ENCODE measurements around the gene ARHGAP9.
"Not testable (repeated sequence)": the region's sequence is repeated elsewhere in the genome, so short reads cannot be mapped to it uniquely, and the experiment has no call there.

Gene ARHGAP9

DNA sequence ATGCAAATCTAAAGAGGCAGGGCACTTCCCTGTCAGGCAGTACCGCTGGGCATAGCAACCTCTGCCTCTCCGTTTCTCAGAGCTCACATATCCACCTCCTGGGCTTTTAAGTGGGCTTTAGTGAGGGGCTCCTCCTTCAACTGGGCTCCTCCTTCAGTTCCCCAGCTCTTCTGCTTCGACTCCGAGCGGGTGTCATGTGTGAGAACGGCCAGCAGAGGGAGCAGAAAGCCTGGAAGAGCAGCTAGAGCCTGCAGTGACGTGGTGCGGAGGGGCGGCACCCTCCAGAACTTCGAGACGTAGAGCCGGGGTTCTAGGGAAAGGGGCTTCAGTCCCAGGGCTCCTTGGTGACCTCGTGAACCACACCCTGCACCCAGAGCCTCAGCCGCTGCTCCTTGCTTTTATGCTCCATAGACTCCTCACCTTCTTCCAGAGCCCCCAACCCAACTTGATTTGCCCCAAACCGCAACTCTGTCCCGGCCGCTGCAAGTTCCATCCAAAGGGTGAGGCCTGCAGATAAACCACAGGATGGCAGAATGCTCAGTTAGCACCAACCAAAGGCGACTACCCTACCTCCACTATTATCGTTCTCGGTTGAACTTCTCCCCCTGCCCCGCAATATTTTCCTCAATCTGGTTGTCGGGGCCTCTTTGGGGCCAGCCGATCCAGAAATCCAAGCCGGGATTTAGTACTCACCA is 20.5 kb downstream of the ARHGAP9 start:
- DNase-seq (ENCODE audit: low read depth, low spot score): peak; percentile 98

DNA sequence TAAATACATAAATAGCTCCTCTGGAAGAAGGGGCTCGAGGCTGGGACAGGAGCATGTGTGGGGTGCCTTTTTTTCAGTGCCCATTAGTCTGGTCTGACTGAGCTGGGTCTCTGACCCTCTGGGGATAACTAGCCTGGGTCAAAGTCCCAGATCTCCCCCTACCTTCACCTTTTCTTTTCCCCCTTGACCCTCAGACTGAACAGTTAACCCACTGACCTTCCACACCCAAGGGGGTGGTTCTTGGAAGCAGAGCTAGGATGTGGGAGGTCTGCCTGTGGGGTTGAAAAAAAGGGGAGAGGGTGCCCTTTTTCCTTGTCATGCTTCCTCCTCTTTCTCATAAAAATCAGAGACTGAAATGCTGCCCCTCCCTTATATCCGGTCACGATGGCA is 21.0 kb downstream of the ARHGAP9 start:
- no peak for DNase-seq (ENCODE audit: low read depth, low spot score)

DNA sequence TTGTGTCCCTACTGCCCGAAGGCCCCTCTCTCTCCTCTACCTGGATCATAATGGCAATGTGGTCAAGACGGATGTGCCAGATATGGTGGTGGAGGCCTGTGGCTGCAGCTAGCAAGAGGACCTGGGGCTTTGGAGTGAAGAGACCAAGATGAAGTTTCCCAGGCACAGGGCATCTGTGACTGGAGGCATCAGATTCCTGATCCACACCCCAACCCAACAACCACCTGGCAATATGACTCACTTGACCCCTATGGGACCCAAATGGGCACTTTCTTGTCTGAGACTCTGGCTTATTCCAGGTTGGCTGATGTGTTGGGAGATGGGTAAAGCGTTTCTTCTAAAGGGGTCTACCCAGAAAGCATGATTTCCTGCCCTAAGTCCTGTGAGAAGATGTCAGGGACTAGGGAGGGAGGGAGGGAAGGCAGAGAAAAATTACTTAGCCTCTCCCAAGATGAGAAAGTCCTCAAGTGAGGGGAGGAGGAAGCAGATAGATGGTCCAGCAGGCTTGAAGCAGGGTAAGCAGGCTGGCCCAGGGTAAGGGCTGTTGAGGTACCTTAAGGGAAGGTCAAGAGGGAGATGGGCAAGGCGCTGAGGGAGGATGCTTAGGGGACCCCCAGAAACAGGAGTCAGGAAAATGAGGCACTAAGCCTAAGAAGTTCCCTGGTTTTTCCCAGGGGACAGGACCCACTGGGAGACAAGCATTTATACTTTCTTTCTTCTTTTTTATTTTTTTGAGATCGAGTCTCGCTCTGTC is 22.8 kb downstream of the ARHGAP9 start:
- no peak for DNase-seq (ENCODE audit: low read depth, low spot score)

DNA sequence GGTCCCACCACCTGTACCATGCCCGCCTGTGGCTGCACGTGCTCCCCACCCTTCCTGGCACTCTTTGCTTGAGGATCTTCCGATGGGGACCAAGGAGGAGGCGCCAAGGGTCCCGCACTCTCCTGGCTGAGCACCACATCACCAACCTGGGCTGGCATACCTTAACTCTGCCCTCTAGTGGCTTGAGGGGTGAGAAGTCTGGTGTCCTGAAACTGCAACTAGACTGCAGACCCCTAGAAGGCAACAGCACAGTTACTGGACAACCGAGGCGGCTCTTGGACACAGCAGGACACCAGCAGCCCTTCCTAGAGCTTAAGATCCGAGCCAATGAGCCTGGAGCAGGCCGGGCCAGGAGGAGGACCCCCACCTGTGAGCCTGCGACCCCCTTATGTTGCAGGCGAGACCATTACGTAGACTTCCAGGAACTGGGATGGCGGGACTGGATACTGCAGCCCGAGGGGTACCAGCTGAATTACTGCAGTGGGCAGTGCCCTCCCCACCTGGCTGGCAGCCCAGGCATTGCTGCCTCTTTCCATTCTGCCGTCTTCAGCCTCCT is 23.4 kb downstream of the ARHGAP9 start:
- DNase-seq (ENCODE audit: low read depth, low spot score): peak; percentile 63

DNA sequence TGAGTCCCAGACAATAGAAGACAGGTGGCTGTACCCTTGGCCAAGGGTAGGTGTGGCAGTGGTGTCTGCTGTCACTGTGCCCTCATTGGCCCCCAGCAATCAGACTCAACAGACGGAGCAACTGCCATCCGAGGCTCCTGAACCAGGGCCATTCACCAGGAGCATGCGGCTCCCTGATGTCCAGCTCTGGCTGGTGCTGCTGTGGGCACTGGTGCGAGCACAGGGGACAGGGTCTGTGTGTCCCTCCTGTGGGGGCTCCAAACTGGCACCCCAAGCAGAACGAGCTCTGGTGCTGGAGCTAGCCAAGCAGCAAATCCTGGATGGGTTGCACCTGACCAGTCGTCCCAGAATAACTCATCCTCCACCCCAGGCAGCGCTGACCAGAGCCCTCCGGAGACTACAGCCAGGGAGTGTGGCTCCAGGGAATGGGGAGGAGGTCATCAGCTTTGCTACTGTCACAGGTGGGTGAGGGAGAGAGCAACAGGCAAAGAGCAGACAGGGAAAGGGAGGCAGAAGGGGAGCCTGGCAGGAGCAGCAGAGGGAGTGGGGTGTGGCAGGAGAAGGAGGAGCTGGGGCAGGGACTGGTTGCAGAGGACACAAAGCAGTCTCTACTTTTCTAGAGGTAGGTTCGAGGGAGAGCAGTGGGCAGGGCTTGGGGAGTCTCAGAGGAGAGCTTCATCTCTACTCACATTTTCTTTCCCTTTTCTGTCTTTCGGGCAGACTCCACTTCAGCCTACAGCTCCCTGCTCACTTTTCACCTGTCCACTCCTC is 24.1 kb downstream of the ARHGAP9 start:
- DNase-seq (ENCODE audit: low read depth, low spot score): no peak

DNA sequence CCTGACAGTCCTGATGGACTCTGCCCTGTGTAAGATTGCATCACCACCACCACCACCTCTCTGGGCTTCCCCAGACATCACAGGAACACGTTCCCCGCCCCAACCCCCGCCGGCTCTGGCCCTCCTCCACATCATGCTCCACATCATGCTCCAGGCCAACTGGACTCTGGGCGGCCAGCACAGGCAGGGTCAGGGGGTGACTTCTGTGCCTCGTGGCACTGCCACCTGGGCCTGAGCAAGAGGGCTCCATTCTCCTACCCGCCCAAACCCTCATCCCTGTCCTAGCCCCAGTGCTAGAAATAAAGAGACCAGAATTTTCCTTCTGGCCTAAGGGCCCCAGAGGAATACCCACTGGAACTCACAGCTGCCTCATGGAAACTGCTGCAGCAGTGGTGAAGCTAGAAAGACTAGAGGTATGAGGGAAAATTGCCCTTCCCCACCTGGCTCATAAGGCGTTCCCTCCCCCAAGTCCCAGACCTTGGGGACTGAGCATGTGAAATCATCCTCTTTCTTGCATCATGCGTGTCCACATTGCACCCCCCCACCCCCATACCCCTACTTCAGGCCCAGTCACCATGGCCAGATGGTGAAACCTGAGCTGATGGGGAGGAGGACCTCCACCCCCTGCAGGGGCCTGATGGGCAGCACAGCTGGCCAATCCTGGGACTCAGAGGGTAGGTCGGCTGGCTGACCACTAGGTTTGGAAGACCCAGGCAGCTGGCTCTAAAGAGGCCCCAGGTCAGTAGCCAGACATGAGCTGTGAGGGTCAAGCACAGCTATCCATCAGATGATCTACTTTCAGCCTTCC is 24.9 kb downstream of the ARHGAP9 start, which contains the start of gene INHBE:
TSS of gene INHBE (plus strand) at position 742 of the 808 bp plus-strand sequence. CDS start 230 bp downstream, outside the sequence.
- peak; percentile 49 for DNase-seq (ENCODE audit: low read depth, low spot score)

DNA sequence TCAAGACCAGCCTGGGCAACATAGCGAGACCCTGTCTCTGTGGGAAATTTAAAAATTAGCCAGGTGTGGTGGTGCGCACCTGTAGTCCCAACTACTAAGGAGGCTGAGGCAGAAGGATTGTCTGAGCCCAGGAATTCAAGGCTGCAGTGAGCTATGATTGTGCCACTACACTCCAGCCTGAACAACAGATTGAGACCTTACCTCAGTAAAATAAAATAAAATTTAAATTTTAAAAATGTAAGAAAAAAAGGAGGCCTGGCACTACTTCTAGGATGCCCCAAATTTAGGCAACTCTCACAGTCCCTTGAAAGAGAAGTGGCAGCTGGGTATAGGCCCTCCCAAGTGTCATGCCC is 25.5 kb downstream of the ARHGAP9 start:
- no peak for DNase-seq (ENCODE audit: low read depth, low spot score)

DNA sequence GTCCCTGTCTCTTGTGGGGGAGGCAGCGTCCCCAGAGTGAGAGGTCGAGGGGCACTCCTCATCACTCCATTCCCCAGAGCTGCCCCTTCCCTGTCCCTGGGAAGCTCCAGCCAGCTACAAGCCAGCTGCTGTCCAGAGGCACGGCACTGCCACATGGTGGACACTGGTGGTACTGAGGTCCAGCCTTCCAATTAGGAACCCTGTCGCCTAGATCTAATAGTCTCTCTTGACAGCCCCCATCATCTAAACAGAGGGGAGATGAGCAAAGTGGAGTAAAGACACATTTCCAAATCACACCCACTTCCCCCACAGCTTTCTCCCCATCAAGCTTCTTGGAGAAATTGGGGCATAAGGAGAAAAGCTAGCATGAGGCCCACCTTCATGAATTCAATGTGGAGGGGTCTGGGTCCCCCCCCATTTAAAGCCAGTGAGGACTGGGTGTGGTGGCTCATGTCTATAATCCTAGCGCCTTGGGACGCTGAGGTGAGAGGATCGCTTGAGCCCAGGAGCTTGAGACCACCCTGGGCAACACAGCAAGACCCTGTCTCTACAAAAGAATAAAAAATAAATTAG is 26.6 kb downstream of the ARHGAP9 start:
- peak; percentile 88 for DNase-seq (ENCODE audit: low read depth, low spot score)

DNA sequence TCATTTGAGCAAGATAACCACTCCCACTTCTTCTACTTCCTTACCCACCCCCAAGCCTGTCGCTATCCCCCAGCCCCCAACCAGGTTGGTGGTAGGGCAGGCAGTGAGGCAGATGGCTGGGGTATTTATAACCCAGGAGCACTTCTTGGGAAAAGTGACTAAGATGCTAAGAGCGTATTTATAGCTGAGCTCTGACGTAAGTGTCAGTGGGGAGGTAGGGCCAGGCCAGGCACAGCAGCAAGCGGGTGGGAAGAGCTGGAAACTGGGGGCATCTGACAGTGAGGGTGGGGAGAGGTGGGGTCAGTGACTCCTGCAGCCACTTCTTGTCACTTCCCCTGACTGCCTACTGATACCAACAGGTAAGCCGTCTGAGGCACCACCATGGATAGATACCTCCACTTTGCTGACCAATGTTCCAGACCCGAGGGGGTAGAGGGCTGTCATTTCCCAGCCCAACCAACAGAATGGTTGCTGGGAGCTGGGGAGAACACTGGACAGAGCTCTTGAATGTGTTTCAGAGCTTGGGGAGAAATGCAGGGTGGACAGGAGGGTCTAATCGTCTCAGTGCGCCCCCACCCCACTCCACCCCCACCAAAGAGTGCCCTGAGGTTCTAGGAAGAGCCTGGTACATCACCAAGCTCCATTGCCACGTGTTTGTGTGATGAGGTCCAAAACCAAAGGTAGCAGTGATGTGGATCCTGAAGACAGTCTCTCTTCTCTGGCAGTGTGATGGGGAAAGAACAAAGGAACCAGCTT is 27.3 kb downstream of the ARHGAP9 start:
- peak; percentile 69 for DNase-seq (ENCODE audit: low read depth, low spot score)

DNA sequence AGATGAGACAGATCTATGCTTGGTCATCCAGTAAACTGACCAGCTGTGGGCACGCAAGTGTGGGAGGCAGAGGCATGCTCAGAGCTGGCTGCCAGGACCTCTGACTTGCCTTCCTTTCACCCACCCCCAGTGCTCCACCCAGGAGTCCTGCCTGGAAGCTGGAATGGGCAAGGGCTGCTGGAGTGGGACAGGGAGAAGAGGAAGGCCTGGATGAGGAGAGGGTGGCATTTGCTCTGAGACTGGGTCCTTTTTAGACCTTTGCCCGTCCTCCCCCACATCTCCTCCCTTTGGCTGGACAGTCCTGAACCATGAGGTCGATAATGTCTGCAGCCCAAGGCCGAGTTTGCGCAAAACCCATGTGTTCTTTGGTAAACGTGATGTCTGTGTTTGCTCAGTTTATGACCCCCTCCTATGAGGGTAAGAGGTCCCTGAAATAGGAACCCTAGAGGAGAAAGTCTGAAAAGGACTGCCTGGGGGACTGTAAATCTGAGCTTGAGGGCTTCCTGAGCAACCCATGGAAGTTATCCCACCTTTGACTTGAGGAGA is 28.4 kb downstream of the ARHGAP9 start:
- DNase-seq (ENCODE audit: low read depth, low spot score): no peak

DNA sequence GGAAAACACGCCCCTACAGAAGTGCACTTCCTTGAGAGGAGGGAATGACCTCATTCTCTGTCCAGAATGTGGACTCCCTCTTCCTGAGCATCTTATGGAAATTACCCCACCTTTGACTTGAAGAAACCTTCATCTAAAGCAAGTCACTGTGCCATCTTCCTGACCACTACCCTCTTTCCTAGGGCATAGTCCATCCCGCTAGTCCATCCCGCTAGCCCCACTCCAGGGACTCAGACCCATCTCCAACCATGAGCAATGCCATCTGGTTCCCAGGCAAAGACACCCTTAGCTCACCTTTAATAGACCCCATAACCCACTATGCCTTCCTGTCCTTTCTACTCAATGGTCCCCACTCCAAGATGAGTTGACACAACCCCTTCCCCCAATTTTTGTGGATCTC is 29.6 kb downstream of the ARHGAP9 start:
- DNase-seq (ENCODE audit: low read depth, low spot score): no peak

DNA sequence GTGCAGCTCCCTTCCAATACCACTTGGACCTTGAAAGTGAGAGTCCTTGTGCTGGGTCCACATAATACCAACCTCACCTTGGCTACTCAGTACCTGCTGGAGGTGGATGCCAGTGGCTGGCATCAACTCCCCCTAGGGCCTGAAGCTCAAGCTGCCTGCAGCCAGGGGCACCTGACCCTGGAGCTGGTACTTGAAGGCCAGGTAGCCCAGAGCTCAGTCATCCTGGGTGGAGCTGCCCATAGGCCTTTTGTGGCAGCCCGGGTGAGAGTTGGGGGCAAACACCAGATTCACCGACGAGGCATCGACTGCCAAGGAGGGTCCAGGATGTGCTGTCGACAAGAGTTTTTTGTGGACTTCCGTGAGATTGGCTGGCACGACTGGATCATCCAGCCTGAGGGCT is 30.3 kb downstream of the ARHGAP9 start:
- DNase-seq (ENCODE audit: low read depth, low spot score): no peak

DNA sequence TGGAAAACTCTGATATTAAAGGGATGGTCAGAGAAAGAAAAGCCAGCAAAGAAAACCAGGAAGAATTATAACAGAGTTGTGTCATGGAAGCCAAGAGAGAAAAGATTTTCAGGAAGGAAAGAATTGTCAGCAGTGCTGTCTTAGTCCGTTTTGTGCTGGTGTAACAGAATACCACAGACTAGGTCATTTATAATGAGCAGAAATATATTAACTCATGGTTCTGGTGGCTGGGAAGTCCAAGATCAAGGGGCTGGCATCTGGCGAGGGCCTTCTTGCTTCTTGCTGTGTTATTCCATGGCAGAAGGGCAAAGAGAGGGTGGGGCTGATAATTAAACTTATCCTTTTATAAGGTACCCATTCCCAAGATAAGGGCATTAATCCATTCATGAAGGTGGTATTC is 31.0 kb downstream of the ARHGAP9 start:
- no peak for DNase-seq (ENCODE audit: low read depth, low spot score)

DNA sequence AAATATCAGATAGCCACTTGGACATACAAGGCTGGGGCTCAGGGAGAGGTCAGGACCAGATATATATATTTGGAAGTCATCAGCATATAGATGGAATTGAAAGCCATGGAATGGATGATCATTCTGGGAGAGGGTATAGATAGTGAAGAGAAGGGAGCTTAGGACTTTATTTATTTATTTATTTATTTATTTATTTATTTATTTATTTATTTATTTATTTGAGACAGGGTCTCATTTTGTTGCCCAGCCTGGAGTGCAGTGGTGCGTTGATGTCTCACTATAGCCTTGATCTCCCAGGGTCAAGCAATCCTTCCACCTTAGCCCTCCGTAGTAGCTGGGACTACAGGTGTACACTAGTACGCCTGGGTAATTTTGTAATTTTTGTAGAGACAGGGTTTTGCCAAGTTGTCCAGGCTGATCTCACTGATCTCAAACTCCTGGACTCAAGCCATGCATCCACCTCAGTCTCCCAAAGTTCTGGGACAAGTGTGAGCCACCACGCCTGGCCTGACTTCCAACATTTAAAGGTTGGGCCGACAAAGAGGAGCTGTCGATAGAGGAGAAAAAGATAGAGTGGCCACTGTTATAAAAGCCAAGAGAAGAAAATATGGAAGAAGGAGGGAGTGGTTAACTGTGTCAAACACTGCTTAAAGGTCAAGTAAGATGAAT is 33.2 kb downstream of the ARHGAP9 start:
- no peak for DNase-seq (ENCODE audit: low read depth, low spot score)

DNA sequence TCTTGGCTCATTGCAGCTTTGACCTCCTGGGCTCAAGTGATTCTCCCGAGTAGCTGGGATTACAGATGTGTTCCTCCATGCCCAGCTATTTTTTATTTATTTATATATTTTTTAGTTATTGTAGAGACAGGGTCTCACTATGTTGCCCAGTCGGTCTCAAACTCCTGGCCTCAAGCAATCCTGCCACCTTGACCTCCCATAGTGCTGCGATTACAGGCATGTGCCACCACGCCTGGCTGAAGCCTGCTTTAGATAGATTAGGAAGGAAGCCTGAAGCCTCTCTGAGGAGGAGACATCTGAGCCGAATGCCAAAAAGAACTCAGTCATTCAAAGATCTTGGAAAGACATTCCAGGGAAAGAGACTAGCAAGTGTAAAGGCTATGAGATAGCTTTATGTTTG is 34.9 kb downstream of the ARHGAP9 start:
- DNase-seq (ENCODE audit: low read depth, low spot score): no peak

DNA sequence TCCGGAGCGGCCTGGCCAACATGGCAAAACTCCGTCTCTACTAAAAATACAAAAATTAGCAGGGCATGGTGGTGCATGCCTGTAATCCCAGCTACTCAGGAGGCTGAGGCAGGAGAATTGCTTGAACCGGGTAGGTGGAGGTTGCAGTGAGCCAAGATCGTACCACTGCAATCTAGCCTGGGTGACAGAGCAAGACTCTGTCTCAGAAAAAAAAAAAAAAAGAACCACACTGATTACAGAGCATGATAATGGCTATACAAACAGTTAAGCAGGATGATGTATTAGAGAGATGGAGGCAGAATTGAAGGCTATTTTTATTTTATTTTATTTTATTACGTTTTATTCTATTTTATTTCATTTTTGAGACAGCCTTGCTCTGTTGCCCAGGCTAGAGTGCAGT is 35.3 kb downstream of the ARHGAP9 start:
- DNase-seq (ENCODE audit: low read depth, low spot score): not testable (repeated sequence)

DNA sequence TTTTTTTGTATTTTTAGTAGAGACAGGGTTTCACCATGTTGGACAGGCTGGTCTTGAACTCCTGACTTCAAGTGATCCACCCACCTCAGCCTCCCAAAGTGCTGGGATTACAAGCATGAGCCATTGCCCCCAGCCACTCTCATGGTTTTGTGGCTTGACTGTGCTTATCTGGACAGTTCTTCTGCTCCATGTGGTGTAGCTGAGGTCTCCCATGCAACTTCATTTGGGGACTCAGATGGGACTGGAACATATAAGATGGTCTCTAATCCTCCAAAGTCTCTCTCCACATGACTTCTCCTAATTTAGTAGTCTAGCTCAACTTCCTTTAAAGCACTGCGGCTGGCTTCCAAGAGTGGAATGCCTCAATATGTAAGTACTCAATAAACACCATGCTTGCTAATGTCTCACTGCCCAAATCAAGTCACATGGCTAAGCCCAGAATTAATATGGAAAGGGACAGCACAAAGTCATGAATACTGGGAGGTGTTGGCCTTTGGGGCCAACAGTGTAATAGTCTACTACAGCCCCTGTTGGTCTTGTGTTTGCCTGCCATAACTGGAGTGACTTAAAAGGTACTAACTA is 37.7 kb downstream of the ARHGAP9 start:
- no peak for DNase-seq (ENCODE audit: low read depth, low spot score)

DNA sequence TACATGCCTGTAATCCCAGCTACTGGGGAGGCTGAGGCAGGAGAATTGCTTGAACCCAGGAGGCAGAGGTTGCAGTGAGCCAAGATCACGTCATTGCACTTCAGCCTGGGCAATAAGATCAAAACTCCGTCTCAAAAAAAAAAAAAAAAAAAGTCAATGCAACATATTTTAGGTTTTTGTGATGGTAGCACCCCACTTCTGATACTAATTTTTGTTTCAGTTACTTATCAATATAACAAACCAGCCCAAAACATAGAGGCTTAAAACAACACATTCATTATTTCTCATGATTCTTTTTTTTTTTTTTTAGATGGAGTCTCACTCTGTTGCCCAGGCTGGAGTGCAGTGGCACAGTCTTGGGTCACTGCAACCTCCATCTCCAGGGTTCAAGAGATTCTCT is 38.3 kb downstream of the ARHGAP9 start:
- DNase-seq (ENCODE audit: low read depth, low spot score): not testable (repeated sequence)

DNA sequence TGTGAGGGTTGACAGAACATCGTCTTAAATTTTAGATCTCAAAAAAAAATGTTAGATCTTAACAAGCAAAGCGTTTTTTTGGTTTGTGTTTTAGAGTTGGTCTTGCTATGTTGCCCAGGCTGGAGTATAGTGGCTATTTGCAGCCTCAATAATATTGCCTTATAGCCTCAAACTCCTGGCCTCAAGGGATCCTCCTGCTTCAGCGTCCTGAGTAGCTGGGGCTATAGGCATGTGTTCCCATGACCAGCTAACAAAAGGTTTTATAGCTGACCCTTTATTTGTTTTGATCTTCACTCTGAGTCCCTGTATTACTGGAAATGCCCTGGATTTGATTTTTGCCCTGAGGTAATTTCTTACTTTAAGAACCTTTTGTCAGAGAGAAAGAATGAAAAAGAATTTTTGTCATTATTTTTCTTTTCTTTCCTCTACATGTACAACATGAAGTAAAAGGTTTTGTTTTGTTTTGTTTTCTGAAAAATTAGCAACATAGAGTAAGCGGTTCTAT is 39.9 kb downstream of the ARHGAP9 start:
- DNase-seq (ENCODE audit: low read depth, low spot score): no peak
